ENCODE results near the gene ISG20L2. TPM values are rescaled to one million over a fixed set of nuclear protein-coding genes. Genes with fewer than 3 reads are reported as not detected.

Gene ISG20L2
- total and polyA plus RNA-seq, 12 donors: 5.7 to 17.5 (median 13.3) TPM

DNA sequence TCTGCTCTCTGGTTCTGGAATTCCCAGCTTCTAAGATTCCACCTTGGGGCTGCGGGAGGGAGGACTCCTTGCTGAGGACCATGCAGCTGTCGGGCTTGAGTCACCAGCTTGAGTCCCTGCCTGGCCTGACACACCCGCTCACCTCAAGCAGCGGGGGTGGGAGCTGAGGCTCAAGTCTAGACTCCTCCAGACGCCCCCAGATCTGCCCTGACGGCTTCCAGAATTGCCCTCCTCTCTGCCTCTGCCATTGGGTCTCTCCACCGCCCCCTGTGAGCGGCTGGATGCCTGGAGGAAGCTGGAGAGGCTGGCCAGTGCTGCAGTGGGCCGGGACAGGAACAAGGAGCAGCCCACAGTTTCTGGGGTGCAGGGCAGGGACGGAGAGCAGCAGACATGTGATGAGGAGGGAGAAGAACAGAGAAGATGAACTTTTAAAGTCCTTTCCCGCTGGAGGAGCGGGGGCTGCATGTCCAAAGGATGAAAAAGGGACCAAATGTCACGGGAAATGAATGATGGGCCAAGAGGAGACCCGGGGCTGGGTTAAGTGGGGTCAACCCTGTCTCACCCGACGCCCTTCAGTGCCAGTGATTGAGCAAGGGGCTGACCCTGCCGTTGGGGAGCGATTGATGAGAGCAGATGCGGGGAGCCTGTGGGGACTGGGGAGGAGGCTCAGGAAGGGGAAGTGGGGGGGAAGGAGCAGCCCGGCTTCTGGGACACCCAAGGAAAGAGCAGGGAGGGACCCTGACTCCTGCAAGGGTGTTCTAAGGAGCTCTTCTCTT, 36.7 kb downstream of the ISG20L2 start:
- TF ChIP-seq, protein P1, sequence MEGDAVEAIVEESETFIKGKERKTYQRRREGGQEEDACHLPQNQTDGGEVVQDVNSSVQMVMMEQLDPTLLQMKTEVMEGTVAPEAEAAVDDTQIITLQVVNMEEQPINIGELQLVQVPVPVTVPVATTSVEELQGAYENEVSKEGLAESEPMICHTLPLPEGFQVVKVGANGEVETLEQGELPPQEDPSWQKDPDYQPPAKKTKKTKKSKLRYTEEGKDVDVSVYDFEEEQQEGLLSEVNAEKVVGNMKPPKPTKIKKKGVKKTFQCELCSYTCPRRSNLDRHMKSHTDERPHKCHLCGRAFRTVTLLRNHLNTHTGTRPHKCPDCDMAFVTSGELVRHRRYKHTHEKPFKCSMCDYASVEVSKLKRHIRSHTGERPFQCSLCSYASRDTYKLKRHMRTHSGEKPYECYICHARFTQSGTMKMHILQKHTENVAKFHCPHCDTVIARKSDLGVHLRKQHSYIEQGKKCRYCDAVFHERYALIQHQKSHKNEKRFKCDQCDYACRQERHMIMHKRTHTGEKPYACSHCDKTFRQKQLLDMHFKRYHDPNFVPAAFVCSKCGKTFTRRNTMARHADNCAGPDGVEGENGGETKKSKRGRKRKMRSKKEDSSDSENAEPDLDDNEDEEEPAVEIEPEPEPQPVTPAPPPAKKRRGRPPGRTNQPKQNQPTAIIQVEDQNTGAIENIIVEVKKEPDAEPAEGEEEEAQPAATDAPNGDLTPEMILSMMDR (IDR thresholded peaks at IDR 0.05): no peak
- intact Hi-C loops (cut with DNase I): loop anchor here in 8 of 10 donors (2.0 to 10.0 kb wide), 6 partner anchors 29 to 233 kb away; partner anchors contain the start of genes NTRK1 (in 3 of the 8), INSRR (in 1 of the 8) and LRRC71 (in 1 of the 8)
- DNase-seq: no peak
- H3K27me3 ChIP-seq: peaks cover 0 to 74% (median 42%) of the 10 kb centered on the region in 7 donors
- no peaks in the 10 kb centered on the region for H3K9me3 ChIP-seq
- no peak for ATAC-seq
- WGBS, 2 donors: 46 to 56% methylated on average over 20 of the region's 20 CpGs
- H3K4me3 ChIP-seq: no peak overlapping the region
- H3K4me1 ChIP-seq: peaks cover 0 to 26% (median 17%) of the 10 kb centered on the region in 9 donors
- no peaks in the 10 kb centered on the region for H3K36me3 ChIP-seq
- no peak overlapping the region for H3K27ac ChIP-seq

DNA sequence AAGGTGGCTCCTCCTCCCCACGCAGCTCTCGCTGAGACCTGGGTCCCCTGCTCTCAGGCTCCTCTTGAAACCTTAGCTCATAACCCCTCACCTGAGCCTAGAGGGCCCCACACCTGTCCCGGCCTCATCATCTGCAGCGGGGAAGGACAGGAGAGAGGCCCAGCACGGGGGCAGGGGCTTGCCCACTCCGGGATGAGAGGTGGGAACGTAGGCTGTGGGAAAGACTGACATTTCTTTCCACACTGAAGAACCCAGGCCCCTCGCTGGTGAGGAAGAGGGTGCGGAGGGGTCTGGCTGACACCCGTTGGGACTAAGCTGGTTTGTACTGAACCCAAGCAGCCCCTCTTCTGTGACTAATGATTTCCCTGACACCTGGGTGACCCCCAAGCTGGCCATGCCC, 37.4 kb downstream of the ISG20L2 start:
- no peaks in the 10 kb centered on the region for H3K36me3 ChIP-seq
- ATAC-seq (no peak), DNase-seq (no peak)
- intact Hi-C loops (cut with DNase I): loop anchor here in 8 of 10 donors (2.0 to 10.0 kb wide), 6 partner anchors 30 to 234 kb away; partner anchors contain the start of genes NTRK1 (in 3 of the 8), INSRR (in 1 of the 8) and LRRC71 (in 1 of the 8)
- peaks cover 0 to 80% (median 42%) of the 10 kb centered on the region in 7 donors for H3K27me3 ChIP-seq
- 81 to 88% methylated on average over 10 of the region's 10 CpGs for WGBS, 2 donors
- TF ChIP-seq, protein P1 (IDR thresholded peaks at IDR 0.05): no peak
- H3K27ac ChIP-seq: no peak overlapping the region
- H3K4me3 ChIP-seq: no peak overlapping the region
- no peaks in the 10 kb centered on the region for H3K9me3 ChIP-seq
- H3K4me1 ChIP-seq: peaks cover 0 to 26% (median 17%) of the 10 kb centered on the region in 9 donors

DNA sequence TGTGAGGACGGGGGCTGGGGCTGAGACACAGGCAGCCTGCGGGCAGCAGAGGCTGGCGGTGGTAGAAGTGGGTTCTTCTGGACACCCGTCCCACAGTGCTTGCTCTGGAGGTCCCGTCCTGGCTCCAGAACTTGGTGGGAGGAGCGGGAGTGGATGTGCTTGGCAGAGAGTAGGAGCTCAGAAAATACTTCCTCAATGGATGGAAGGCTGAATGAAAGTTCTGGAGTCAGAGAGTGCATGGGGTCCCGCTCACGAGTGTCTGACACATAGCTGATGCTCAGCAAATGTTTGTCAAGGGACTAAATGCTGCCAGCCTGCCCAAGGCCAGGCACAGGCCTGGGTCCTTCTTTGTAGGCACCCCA, 37.9 kb downstream of the ISG20L2 start:
- Histone ChIP-seq H3K9me3 (no peaks in the 10 kb centered on the region), H3K27ac (no peak overlapping the region), H3K4me3 (no peak overlapping the region), H3K36me3 (no peaks in the 10 kb centered on the region), H3K27me3 (peaks cover 0 to 86% (median 47%) of the 10 kb centered on the region in 7 donors), H3K4me1 (peaks cover 0 to 26% (median 17%) of the 10 kb centered on the region in 9 donors)
- 71 to 76% methylated on average over 8 of the region's 8 CpGs for WGBS, 2 donors
- ATAC-seq (no peak), DNase-seq (no peak)
- intact Hi-C loops (cut with DNase I): loop anchor here in 8 of 10 donors (2.0 to 10.0 kb wide), 6 partner anchors 30 to 234 kb away; partner anchors contain the start of genes NTRK1 (in 3 of the 8), INSRR (in 1 of the 8) and LRRC71 (in 1 of the 8)
- TF ChIP-seq, protein P1 (IDR thresholded peaks at IDR 0.05): no peak

DNA sequence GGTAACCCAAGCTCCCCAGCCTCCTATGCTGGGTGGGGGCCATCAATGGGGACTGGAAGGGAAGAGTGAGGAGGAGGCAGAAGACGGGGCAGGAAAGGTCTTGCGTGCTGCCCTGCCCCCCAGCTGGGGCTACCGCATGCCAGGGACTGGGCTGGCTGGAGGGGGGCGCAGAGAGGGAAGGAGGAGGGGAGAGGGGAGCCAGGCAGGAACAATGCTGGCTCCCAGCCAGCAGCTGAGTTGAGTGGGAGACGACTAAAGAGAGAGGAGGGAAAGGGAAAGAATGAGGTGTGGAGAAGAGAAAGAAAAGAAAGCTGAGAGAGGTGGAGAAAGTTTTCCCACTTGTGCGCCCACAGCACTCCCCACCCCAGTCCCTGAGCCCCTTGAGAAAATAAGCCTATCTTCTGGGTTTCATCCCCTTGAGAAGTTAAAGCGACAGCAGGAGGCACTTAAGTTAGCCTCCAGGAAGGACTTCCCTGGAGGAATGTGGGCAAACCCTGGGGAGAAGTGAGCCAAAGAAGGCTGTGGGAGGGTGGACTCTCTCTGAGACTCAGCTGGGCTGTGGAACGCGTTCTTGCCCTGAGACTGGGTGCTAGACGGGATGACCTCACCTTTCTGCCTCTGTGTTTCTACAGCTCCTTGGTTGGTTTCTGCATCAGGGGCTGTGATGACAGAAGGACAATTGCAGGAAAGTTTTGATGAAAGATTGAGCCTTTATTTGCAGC, 38.5 kb downstream of the ISG20L2 start:
- 23 to 28% methylated on average over 10 of the region's 10 CpGs for WGBS, 2 donors
- H3K4me1 ChIP-seq: peaks cover 0 to 26% (median 17%) of the 10 kb centered on the region in 9 donors
- DNase-seq: no peak
- ATAC-seq: peak in 5 of 8 donors; percentile 4 to 29 (median 18)
- TF ChIP-seq, protein P1 (IDR thresholded peaks at IDR 0.05): no peak
- H3K27me3 ChIP-seq: peaks cover 0 to 88% (median 52%) of the 10 kb centered on the region in 7 donors
- H3K27ac ChIP-seq: no peak overlapping the region
- H3K36me3 ChIP-seq: no peaks in the 10 kb centered on the region
- peak overlapping the region in 2 of 10 donors; percentile 26 to 36 for H3K4me3 ChIP-seq
- intact Hi-C loops (cut with DNase I): loop anchor here (1.0 to 10.0 kb wide), 11 partner anchors 31 to 235 kb away; partner anchors contain the start of genes NTRK1 (in 4 of the 10), LRRC71 (in 2 of the 10) and INSRR (in 1 of the 10)
- H3K9me3 ChIP-seq: no peaks in the 10 kb centered on the region
